GM03348 (cell line): ENCODE data around the gene GOLGA8Q.
"Not testable (repeated sequence)": the region's sequence is repeated elsewhere in the genome, so short reads cannot be mapped to it uniquely, and the experiment has no call there.

Experiments
- DNase-seq: peaks from one replicate; pipeline ENCODE4 v3.0.0; 2012; ENCODE audit warnings: low spot score

Gene GOLGA8Q, protein sequence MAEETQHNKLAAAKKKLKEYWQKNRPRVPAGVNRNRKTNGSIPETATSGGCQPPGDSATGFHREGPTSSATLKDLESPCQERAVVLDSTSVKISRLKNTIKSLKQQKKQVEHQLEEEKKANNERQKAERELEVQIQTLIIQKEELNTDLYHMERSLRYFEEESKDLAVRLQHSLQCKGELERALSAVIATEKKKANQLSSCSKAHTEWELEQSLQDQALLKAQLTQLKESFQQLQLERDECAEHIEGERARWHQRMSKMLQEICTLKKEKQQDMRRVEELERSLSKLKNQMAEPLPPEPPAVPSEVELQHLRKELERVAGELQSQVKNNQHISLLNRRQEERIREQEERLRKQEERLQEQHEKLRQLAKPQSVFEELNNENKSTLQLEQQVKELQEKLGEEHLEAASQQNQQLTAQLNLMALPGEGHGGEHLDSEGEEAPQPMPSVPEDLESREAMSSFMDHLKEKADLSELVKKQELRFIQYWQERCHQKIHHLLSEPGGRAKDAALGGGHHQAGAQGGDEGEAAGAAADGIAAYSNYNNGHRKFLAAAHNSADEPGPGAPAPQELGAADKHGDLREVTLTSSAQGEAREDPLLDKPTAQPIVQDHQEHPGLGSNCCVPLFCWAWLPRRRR

GRCh38 chr15:30551750-30552149 is at the start of gene GOLGA8Q:
Gene GOLGA8Q, plus strand, starts transcription at chr15:30552050. Its CDS starts 28 bp downstream, at chr15:30552078.
- DNase-seq: not testable (repeated sequence)

DNA sequence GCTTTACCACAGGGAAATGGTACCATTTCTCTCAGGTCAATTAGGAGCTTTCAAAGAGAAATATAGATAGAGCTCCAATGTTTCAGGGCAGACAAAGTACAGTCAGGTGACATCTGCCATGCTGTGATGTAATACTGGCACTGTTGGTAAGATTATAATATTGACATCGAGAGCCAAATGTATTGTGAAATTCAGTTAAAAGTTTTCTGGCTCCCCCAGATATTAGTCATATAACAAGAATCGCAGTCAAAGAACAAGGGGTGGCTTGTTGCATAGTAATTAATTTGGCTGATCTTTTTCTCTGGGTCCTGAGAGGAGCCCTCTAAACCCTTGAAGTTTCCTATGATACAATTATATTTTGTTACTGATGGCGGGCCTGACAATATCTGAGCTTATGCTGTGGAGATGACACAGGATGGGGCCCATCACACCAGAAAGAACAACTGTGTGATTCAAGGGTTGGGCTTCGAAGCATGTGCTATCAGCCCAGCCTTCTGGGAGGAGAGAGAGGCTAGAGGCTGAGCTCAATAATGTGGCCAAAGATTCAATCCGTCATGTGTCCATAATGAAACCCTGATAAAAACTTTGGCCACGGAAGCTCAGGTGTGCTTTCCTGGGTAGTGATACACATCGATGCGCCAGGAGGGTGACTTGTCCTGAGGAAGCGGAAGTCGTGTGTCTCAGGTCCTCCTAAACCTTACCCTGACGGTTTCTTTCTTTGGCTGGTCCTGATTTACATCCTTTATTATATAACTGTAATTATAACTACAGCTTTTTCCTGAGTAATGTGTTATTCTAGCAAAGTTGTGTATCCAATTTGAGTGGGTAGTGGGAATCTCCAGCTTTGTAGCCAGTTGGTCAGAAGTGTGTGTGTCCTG is 48.7 kb upstream of the GOLGA8Q start:
- not testable (repeated sequence) for DNase-seq

DNA sequence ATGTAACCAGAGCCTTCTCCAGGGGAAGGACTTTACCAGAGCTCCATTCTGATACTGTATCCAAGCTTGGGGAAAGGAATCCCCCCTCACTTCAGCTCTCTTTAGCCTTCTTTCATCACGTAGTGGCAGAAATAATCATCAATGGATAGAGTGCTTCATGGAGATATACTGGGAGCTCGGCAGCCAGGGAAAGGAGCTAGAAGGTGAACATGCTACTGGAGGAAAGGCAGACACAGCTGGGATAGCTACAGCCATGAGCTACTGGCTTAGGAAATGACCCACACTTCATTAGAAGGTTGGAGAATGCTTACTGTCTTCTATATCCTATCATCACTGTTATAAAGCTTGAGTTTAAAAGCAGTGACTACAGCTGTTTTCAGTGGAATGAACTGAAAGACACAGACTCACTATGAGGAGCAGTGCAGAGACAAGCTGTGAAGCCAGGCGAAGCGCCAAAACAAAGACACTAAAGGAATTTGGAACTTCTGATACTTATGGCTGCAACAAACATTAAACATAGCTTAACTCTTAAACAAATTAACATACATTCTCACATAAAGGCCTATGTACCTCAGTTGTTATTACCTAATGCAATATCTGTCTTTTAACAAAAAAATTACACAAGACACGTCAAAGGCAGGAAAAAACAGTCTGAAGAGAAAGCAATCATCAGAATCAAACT is 47.5 kb upstream of the GOLGA8Q start:
- not testable (repeated sequence) for DNase-seq

DNA sequence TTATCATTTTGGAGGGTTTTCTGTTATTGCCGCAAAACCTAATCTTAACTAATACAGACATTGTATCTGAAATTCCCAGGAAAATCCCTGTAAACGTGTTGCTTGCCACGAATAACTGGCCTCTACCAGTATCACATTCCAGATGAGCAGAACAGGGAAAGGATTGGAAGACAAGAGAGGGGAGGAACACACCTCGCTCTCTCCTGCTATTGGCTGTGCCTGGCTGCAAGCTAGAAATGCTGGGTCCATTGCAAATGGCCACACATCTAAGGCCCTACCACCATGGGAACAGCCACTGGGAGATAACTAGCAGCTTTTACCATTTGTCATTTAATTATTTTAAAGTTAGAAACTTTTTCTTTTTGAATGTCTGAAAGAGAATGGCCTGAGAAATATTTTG is 37.3 kb upstream of the GOLGA8Q start:
- not testable (repeated sequence) for DNase-seq

GRCh38 chr15:30523453-30524243 is 28.2 kb upstream of the GOLGA8Q start:
- not testable (repeated sequence) for DNase-seq

GRCh38 chr15:30525912-30526311 is 25.9 kb upstream of the GOLGA8Q start:
- DNase-seq: not testable (repeated sequence)

DNA sequence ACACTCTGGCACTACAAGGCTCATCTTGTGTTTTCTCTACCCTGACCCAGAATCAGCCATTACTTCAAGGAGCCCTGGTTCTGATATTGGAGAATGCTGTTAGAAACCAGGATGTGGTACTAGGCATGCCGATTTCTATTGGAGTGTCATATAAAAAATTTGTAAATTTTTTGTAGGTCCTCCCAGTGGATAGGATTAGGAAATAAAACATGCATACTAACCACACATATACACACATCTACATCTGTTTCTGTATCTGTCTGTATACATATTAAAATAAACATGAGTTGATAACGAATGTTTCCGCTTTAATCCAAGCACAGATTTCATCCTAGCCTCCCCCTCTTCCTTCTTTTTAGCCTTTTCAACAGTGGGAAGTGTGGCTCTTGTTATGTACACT is 22.8 kb upstream of the GOLGA8Q start:
- DNase-seq: not testable (repeated sequence)

DNA sequence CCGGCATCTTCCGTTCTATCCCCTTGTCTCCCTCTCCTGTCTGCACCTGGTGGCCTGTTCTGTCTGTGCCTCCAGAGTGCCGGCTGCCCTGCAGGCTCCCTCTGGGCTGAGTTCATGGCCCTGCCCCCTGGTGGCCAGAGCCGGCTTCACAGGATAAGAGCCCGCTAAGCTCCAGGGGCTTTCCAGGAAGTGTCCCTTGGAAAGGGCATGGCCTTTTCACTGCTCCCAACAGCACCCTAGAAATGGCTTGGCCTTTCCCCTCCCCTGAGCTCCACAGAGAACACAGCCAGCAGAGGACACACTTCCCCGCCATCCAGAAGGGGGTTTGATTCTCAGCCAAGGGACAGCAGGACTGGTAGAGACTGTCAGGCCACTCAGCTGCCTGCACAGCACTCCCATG is 15.1 kb downstream of the GOLGA8Q start:
- not testable (repeated sequence) for DNase-seq

GRCh38 chr15:30573012-30573491 is 21.2 kb downstream of the GOLGA8Q start:
- not testable (repeated sequence) for DNase-seq

GRCh38 chr15:30579394-30579970 is 27.6 kb downstream of the GOLGA8Q start:
- not testable (repeated sequence) for DNase-seq

GRCh38 chr15:30580716-30581115 is 28.9 kb downstream of the GOLGA8Q start:
- not testable (repeated sequence) for DNase-seq

DNA sequence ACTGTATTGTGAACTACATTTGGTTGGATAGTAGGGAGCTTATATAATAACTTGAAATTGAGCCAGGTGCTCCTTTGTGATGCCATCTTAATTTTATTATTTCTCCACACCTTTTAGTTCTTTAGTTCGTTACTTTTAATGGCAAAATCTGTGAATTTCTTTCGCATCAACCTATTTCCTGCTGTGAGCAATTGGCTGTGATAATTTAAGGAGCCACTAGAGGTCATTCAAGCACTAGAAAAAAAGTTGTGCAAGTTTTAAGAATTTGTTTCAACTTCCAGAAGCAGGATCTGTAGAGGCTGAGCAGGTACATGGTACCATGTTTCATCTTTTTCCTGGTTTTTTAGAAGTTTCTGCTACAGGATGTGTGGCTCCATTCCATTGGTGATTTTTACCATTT is 47.1 kb downstream of the GOLGA8Q start:
- not testable (repeated sequence) for DNase-seq

GRCh38 chr15:30603796-30604195 is 51.9 kb downstream of the GOLGA8Q start, which contains the start of gene GOLGA8H:
Gene GOLGA8H, plus strand, starts transcription at chr15:30604028. Its CDS starts 98 bp downstream, at chr15:30604126.
- not testable (repeated sequence) for DNase-seq
